ENCODE results near the gene RAMP3.

RAMP3 gene

DNA sequence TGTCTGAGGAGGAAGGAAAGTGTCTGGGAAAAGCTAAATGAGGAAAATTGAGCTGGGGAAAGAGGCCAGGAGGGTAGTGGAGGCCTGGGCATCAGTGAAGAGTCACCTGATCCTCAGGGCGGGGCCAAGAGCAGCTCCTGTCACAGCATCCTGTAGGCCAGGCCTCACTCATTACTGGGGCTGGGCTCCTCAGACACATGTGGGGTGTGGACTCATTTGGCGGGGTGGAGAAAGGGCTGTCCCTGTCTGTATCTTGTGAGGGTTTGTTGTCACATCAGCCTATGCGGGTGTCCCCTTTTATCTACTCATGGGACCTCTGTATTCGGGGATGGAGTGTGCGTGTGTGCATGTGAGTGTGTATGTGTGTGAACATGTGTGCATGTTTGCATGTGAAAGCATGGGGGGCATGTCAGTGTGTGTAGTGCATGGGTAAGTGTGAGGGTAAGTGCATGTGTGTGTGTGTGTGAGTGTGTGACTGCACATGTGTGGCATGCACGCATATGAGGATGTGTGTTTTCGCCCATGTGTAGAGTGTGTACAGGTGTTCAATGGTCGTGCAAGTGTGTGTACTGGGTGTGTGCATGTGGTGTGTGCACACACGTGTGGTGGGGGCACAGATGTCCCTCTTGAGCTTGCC, 67.8 kb downstream of the RAMP3 start:
- no peak for DNase-seq

DNA sequence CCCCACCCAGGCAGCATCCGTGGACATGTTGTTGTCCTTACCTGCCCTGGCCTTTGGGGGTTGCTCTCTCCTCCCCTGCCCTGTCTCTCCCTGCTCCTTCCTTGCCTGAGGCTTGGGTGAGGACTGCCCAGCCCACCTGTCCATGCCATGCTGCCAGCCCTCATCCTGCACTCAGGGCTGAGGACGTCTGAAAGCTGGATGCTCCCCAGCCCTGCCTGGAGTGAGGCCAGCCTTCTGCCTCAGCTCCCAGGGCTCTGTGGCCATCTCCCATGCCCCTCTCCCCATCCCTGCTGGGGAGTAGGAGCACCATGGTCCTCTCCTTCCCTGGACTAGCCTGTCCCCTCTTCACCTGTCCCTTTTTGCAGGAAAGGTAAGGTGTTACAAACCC, 68.4 kb downstream of the RAMP3 start:
- no peak for DNase-seq

DNA sequence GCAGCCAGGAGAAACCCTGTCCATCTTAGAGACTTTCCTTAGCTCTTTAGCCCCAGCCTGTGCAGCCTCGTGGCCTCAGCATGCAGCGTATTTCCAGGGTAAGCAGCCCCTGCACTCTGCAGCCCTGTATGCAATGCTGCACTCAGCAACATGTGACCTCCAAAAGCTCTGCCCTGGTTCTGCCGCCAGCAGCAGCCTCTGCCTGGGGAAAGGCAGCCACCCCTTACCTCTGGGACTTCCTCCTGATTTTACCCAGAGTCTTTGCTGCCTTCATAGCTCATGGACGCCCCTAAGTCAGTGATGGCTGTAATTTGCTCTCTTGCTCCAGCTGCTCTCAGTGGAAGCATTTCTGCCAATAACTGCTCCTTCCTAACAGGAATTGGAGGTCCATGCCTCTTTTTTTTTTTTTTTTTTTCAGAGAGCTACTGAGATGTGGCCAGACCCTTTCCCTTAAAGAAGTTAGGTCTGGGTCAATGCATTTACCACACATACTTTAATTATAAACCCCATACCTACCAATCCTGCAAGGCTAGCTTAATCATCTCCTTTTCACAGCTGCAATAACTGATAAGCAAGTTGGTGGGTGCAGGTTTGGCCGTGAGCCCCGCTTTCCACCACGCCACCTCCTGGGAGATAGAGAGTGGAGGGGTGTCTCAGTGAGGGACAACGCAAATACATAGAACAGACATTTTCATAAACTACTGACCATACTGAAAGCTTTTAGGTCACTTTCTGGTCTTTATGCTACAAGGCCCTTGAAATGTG, 71.7 kb downstream of the RAMP3 start:
- no peak for DNase-seq

DNA sequence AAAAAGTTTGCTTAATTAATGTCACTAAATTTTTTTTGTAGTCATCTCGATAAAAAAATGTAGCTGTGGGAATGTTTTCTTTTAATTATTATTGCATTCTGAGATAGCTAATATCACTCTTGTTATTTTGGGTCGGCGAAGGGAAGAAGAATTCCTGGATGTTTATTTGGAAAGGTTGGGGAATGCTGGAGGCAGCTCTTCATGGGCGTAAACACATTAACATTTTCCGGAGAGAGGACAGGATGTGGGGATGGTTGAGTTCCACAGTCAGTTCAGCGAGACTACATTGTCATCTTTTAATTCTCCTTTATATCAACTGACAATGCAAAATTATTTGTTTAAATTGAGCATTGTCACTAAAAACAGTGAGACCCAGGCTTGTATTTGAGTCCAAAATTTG, 72.5 kb downstream of the RAMP3 start:
- no peak for DNase-seq

DNA sequence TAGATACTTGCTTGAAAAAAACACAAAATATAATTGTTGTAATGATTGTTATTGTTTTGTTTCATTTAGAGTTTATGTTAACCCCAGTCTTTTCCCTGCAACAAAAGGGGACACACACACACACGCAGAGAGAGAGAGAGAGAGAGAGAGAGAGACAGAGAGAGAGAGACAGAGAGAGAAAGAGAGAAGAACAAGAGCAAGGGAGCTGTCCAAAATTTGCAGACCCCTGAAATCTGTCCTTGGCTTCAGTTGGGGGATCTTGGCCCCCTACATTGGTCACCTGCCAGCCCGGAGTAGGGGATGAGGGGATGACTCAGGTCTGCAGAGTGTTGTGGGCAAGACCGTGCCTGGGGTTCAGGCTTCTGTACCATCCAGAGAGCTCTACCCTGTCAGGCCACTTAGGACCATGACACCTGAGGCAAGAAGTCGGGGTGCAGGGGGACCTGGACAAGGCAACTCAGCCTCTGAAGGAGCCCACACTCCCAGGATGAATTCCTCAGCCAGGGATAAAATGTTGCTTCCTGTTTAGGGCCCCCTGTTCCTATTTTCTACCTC, 73.1 kb downstream of the RAMP3 start:
- DNase-seq = no peak

DNA sequence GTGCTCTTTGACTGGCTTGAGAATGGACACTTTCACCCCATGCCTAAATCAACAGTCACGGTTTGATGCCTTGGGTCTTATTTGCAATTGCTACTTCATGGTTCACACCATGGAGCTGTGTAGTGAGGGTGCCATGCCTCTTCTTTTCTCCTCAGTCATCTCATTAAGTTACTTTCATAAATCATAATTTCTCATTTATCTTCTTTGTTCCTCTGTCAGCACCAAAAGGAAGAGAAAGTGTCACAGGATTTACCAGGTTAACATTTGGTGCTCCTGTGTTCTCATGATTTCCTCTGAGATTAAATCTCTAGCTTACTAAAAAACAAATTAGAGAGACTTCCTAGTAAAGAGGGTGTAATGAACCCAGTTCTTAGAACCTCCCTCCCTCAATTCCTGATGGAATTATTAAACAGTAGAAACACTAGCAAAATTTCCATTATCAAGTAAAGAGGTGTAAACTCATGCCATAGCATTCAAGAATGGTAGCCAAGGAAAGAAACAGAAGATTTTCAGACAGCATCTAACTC, 75.7 kb downstream of the RAMP3 start:
- DNase-seq = no peak

Measured in fibroblast of skin of right quadriceps (primary cell).